Fibroblast of pulmonary artery (primary cell): ENCODE data around the gene LRP1B.
A peak's percentile ranks its signal among the peaks of the same experiment; 100 is the strongest.

ENCODE experiments used
- DNase-seq: peaks from one replicate; pipeline ENCODE4 v3.0.0-alpha.2; 2010; ENCODE audit warnings: low read depth
- H3K4me3 ChIP-seq: replicated peaks from 2 replicates; pipeline ENCODE4 v1.5.1; 2011; ENCODE audit warnings: low read depth, mild to moderate bottlenecking, control low read depth, low read length, moderate library complexity
- TF ChIP-seq, protein P1 (sequence below): IDR thresholded peaks from 2 replicates; pipeline ENCODE4 v1.5.1; 2011; ENCODE audit warnings: mild to moderate bottlenecking, control low read depth, low read length, inconsistent platforms; ENCODE audit errors: missing control alignments

Gene LRP1B

GRCh38 chr2:141162314-141162713 lies 968.5 kb downstream of the LRP1B start:
- TF ChIP-seq, protein P1, sequence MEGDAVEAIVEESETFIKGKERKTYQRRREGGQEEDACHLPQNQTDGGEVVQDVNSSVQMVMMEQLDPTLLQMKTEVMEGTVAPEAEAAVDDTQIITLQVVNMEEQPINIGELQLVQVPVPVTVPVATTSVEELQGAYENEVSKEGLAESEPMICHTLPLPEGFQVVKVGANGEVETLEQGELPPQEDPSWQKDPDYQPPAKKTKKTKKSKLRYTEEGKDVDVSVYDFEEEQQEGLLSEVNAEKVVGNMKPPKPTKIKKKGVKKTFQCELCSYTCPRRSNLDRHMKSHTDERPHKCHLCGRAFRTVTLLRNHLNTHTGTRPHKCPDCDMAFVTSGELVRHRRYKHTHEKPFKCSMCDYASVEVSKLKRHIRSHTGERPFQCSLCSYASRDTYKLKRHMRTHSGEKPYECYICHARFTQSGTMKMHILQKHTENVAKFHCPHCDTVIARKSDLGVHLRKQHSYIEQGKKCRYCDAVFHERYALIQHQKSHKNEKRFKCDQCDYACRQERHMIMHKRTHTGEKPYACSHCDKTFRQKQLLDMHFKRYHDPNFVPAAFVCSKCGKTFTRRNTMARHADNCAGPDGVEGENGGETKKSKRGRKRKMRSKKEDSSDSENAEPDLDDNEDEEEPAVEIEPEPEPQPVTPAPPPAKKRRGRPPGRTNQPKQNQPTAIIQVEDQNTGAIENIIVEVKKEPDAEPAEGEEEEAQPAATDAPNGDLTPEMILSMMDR = no peak
- no peak overlapping the region for H3K4me3 ChIP-seq
- no peak for DNase-seq

- H3K4me3 ChIP-seq = no peak overlapping the region
- TF ChIP-seq, protein P1 = no peak
- DNase-seq = no peak
Measured at GRCh38 chr2:141151611-141152286, 979.1 kb downstream of the LRP1B start.

DNA sequence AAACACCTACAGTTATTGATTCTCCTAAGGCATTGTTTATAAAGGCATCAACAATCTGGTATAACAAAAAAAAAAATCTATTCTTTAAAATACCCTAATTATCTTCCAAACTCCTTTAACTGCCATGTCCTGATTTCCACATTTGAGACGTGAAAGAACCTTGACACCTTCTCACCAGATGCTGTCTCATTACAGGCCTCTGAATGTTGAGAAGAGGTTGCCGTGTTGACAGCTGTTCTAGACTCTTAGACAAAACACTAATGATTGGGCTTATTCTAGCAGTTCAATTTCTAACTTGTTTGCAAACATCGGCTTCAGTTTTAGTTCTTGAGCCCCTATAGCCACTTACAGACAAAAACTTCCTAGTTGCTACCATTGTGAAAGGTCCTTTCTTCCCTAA lies 988.8 kb downstream of the LRP1B start:
- H3K4me3 ChIP-seq = no peak overlapping the region
- TF ChIP-seq, protein P1 = no peak
- DNase-seq = no peak

GRCh38 chr2:141137122-141137693 lies 993.6 kb downstream of the LRP1B start:
- peak; percentile 1 for DNase-seq
- TF ChIP-seq, protein P1 = no peak
- H3K4me3 ChIP-seq = no peak overlapping the region

GRCh38 chr2:141133883-141134282 lies 996.9 kb downstream of the LRP1B start:
- no peak for DNase-seq
- H3K4me3 ChIP-seq = no peak overlapping the region
- TF ChIP-seq, protein P1 = no peak

DNA sequence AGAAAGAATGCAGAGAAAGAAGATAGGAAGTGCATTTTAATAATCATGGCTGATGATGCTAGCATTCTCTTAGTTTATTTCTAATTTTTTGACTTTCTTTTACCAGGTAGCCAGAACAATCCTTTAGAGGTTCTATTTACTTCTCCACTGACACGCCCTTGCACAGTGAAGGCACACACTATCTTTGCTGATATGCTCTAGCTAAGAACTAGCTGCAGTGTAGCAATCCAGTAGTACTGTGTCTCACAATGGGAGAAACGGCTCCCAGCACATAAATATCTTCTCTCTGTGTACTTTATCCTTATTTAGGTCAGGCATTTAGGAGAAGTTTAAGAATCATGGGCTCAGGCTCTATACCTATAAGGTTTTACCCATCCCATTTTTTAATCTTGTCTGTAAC lies 1005.4 kb downstream of the LRP1B start:
- H3K4me3 ChIP-seq = no peak overlapping the region
- DNase-seq = no peak
- TF ChIP-seq, protein P1 = no peak

GRCh38 chr2:141118836-141119235 lies 1012.0 kb downstream of the LRP1B start:
- no peak overlapping the region for H3K4me3 ChIP-seq
- DNase-seq = no peak
- TF ChIP-seq, protein P1 = no peak
